ENCODE data around the gene TOP3B. TPM values are rescaled to one million over a fixed set of nuclear protein-coding genes. Genes with fewer than 3 reads are reported as not detected.

The TOP3B gene
- total RNA-seq, 4 donors from 2014 or later = 44.9 to 94.6 (median 65.4) TPM

GRCh38 chr22:22014285-22014659 lies 31.7 kb upstream of the TOP3B start:
- no peaks in the 10 kb centered on the region for H3K36me3 ChIP-seq
- no peaks in the 10 kb centered on the region for H3K9me3 ChIP-seq
- in situ Hi-C loops (cut with MboI; ENCODE audit: low pct_ligation_motif_present in 1 of 4, low pct_unique_long_range_greater_than_20kb in 1 of 4, low sequenced_read_pairs in 3 of 4) (no loop called here), intact Hi-C loops (cut with DNase I; ENCODE audit: low total_unique reads) (no loop called here)
- peaks cover 8% of the 10 kb centered on the region for H3K27me3 ChIP-seq
- TF ChIP-seq POLR2A (IDR thresholded peaks at IDR 0.05) = no peak
- TF ChIP-seq EP300 (IDR thresholded peaks at IDR 0.05; ENCODE audit: low read depth) = no peak
- TF ChIP-seq CTCF (IDR thresholded peaks at IDR 0.05) = no peak
- no peak for TF ChIP-seq POLR2AphosphoS5 (IDR thresholded peaks at IDR 0.05)
- no peak overlapping the region for H3K27ac ChIP-seq
- H3K4me3 ChIP-seq = no peak overlapping the region
- no peaks in the 10 kb centered on the region for H3K4me1 ChIP-seq
- DNase-seq = no peak
- WGBS, 2 donors (ENCODE audit: low coverage in 1 of 2) = 92 to 100% methylated on average over 3 to 9 of the region's 9 CpGs

- Histone ChIP-seq H3K4me3 (no peak overlapping the region), H3K36me3 (no peaks in the 10 kb centered on the region), H3K4me1 (no peaks in the 10 kb centered on the region), H3K27ac (no peak overlapping the region), H3K9me3 (no peaks in the 10 kb centered on the region), H3K27me3 (peaks cover 8% of the 10 kb centered on the region)
- TF ChIP-seq POLR2A (IDR thresholded peaks at IDR 0.05) (no peak), POLR2AphosphoS5 (IDR thresholded peaks at IDR 0.05) (no peak), CTCF (IDR thresholded peaks at IDR 0.05) (no peak), EP300 (IDR thresholded peaks at IDR 0.05; ENCODE audit: low read depth) (no peak)
- in situ Hi-C loops (cut with MboI; ENCODE audit: low pct_ligation_motif_present in 1 of 4, low pct_unique_long_range_greater_than_20kb in 1 of 4, low sequenced_read_pairs in 3 of 4) = no loop called here
- WGBS, 2 donors (ENCODE audit: low coverage in 1 of 2) = 80 to 91% methylated on average over 2 to 7 of the region's 7 CpGs
- intact Hi-C loops (cut with DNase I; ENCODE audit: low total_unique reads) = no loop called here
- DNase-seq = no peak
Measured at GRCh38 chr22:22013559-22014284, 31.1 kb upstream of the TOP3B start.

GRCh38 chr22:22011964-22012363 lies 29.4 kb upstream of the TOP3B start:
- H3K27me3 ChIP-seq = peaks cover 8% of the 10 kb centered on the region
- intact Hi-C loops (cut with DNase I; ENCODE audit: low total_unique reads) (no loop called here), in situ Hi-C loops (cut with MboI; ENCODE audit: low pct_ligation_motif_present in 1 of 4, low pct_unique_long_range_greater_than_20kb in 1 of 4, low sequenced_read_pairs in 3 of 4) (no loop called here)
- no peaks in the 10 kb centered on the region for H3K36me3 ChIP-seq
- no peak overlapping the region for H3K27ac ChIP-seq
- TF ChIP-seq POLR2A (IDR thresholded peaks at IDR 0.05) = no peak
- no peak for TF ChIP-seq POLR2AphosphoS5 (IDR thresholded peaks at IDR 0.05)
- no peak for TF ChIP-seq CTCF (IDR thresholded peaks at IDR 0.05)
- TF ChIP-seq EP300 (IDR thresholded peaks at IDR 0.05; ENCODE audit: low read depth) = no peak
- no peaks in the 10 kb centered on the region for H3K9me3 ChIP-seq
- no peak for DNase-seq
- WGBS, 2 donors (ENCODE audit: low coverage in 1 of 2) = 33 to 75% methylated on average over 1 of the region's 1 CpG
- H3K4me1 ChIP-seq = no peaks in the 10 kb centered on the region
- no peak overlapping the region for H3K4me3 ChIP-seq

- no peaks in the 10 kb centered on the region for H3K36me3 ChIP-seq
- intact Hi-C loops (cut with DNase I; ENCODE audit: low total_unique reads) = no loop called here
- H3K4me3 ChIP-seq = no peak overlapping the region
- no peak for TF ChIP-seq CTCF (IDR thresholded peaks at IDR 0.05)
- TF ChIP-seq POLR2A (IDR thresholded peaks at IDR 0.05) = no peak
- TF ChIP-seq EP300 (IDR thresholded peaks at IDR 0.05; ENCODE audit: low read depth) = no peak
- no peak for TF ChIP-seq POLR2AphosphoS5 (IDR thresholded peaks at IDR 0.05)
- no peaks in the 10 kb centered on the region for H3K4me1 ChIP-seq
- 17 to 38% methylated on average over 1 to 2 of the region's 2 CpGs for WGBS, 2 donors (ENCODE audit: low coverage in 1 of 2)
- no peaks in the 10 kb centered on the region for H3K9me3 ChIP-seq
- DNase-seq = no peak
- in situ Hi-C loops (cut with MboI; ENCODE audit: low pct_ligation_motif_present in 1 of 4, low pct_unique_long_range_greater_than_20kb in 1 of 4, low sequenced_read_pairs in 3 of 4) = no loop called here
- peaks cover 8% of the 10 kb centered on the region for H3K27me3 ChIP-seq
- no peak overlapping the region for H3K27ac ChIP-seq
Measured at GRCh38 chr22:22010358-22010757, 27.8 kb upstream of the TOP3B start.

Data from transverse colon (tissue), 4 donors.